Measurements from ENCODE around the gene CNN2. TPM values are rescaled to one million over a fixed set of nuclear protein-coding genes. Genes with fewer than 3 reads are reported as not detected.

Gene CNN2
- total RNA-seq, 1 experiment from 2014 or later = 524 TPM

DNA sequence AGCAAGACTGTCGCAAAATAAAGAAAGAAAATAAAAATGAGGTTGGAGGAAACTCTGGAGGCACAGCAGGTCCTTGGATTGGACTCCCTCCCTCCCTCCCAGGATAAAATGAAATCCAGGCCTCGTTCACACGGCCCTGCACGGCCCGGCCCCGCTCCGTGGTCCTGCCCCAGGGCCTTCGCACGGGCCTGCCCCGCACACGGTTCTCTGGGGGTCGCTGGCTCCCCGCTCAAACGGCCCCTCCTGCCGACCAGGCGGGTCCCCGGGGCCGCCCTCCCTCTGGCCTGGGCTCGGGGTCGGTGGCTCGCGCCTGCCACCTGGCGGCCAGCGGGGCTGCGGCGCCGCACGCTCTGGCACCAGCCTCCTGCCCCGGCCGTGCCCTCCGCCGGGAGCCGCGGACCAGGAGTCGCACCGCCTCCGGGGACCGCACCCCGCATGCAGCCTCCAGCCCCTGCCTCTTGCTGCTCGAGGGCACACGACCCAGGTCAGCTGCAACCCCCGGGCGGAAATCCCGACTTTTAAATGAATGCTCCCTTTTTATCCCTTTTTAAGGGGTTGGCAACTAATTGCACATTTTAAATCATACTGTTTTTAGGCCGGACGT, 43.7 kb upstream of the CNN2 start:
- Histone ChIP-seq H2BK20ac (ENCODE audit: low read depth, low read length, poor library complexity, severe bottlenecking) (no peak overlapping the region), H2BK15ac (ENCODE audit: low read depth, low read length) (no peak overlapping the region), H3K27me3 (ENCODE audit: insufficient read depth, low read length) (no peaks in the 10 kb centered on the region), H3K9me3 (ENCODE audit: control insufficient read depth, low read depth, low read length) (no peaks in the 10 kb centered on the region), H3K79me2 (ENCODE audit: insufficient read depth, low read length) (no peaks in the 10 kb centered on the region; the same call in 1 of the 2 replicates), H2BK120ac (ENCODE audit: low read depth, low read length, poor library complexity, severe bottlenecking) (no peak overlapping the region), H3K56ac (ENCODE audit: insufficient read length, low read depth, low read length) (no peak overlapping the region), H3K23ac (ENCODE audit: insufficient read length, low read depth, low read length) (no peak overlapping the region), H3K14ac (ENCODE audit: insufficient read depth, low read length) (no peak overlapping the region), H3K79me1 (ENCODE audit: insufficient read depth, low read depth, low read length, poor library complexity, severe bottlenecking) (no peaks in the 10 kb centered on the region), H2AK5ac (ENCODE audit: insufficient read length, low read length) (no peak overlapping the region), H3T11ph (ENCODE audit: low read length) (no peak overlapping the region), H4K20me1 (ENCODE audit: control insufficient read depth, insufficient read depth, insufficient read length) (no peaks in the 10 kb centered on the region), H2BK5ac (ENCODE audit: insufficient read length, low read length) (no peak overlapping the region), H3K4me2 (ENCODE audit: insufficient read depth, insufficient read length, low read length) (no peak overlapping the region), H3K9ac (ENCODE audit: extremely low read depth, insufficient read length, low read length) (no peak overlapping the region), H4K5ac (ENCODE audit: insufficient read length, low read depth, low read length) (no peak overlapping the region), H4K8ac (replicated peaks; ENCODE audit: insufficient read length, low read depth, low read length) (no peak overlapping the region), H3K4me1 (ENCODE audit: insufficient read depth, low read length) (no peaks in the 10 kb centered on the region), H3K18ac (ENCODE audit: insufficient read length, low read depth, low read length) (no peak overlapping the region), H2BK12ac (ENCODE audit: insufficient read length, low read depth, low read length) (no peak overlapping the region), H3K27ac (ENCODE audit: insufficient read length, low read depth, low read length) (no peak overlapping the region), H4K91ac (ENCODE audit: insufficient read length, low read depth, low read length) (no peak overlapping the region), H2AFZ (ENCODE audit: low read length) (no peak overlapping the region), H3K4ac (ENCODE audit: low read depth, low read length) (no peak overlapping the region), H3K23me2 (ENCODE audit: insufficient read length, low read depth, low read length, poor library complexity, severe bottlenecking) (peaks cover 7% of the 10 kb centered on the region)
- H3K36me3 Mint-ChIP-seq (ENCODE audit: insufficient read depth in 1 of 3, low read depth in 3 of 3) = peaks cover 5 to 21% (median 14%) of the 10 kb centered on the region in 3 experiments; a peak in 6 of 7 replicates
- peaks cover 7 to 23% of the 10 kb centered on the region in 2 experiments for H3K4me1 Mint-ChIP-seq
- no peaks in the 10 kb centered on the region for H3K9me3 Mint-ChIP-seq
- DNase-seq = peak; percentile 85
- peaks cover 2% of the 10 kb centered on the region; the same call in 1 of the 2 replicates for H3K27me3 Mint-ChIP-seq (ENCODE audit: low read depth)
- TF ChIP-seq CTCF (conservative IDR thresholded peaks at IDR 0.05) = peak; percentile 96
- H3K27ac Mint-ChIP-seq = no peak overlapping the region
- peak overlapping the region in 1 of 2 experiments; percentile 42; a peak in 2 of 5 replicates for H3K4me3 Mint-ChIP-seq
- no CpG with 5 or more reads among the region's 46 CpGs for WGBS (ENCODE audit: extremely low coverage, insufficient read length, low lambda C conversion rate)

Data from H9 (cell line).